HL-60 (cell line): Measurements from ENCODE around the gene TAF11L12.
"Not testable (repeated sequence)": the region's sequence is repeated elsewhere in the genome, so short reads cannot be mapped to it uniquely, and the experiment has no call there.

Experiments used
- DNase-seq, 2 experiments: peaks; one replicate each; pipeline ENCODE4 v3.0.0-alpha.2; 2010 to 2020; ENCODE audit warnings: low read depth in 1 of 2, low spot score in 1 of 2
- H3K27ac ChIP-seq: fragments of 250-450 bp; sonication (Bioruptor Pico); replicated peaks from 2 replicates; pipeline ENCODE4 v1.5.1; 2020; ENCODE audit warnings: mild to moderate bottlenecking, moderate library complexity
- H3K27me3 ChIP-seq: fragments of 250-450 bp; sonication (Bioruptor Pico); 2 replicates; pipeline ENCODE4 v1.5.1; 2021; ENCODE audit warnings: mild to moderate bottlenecking, moderate library complexity; ENCODE audit not compliant: insufficient read depth, poor library complexity, severe bottlenecking
- H3K4me3 ChIP-seq: replicated peaks from 2 replicates; pipeline ENCODE4 v1.5.1; 2011; ENCODE audit warnings: mild to moderate bottlenecking, control low read depth, low read length; ENCODE audit not compliant: insufficient read depth
- CTCF ChIP-seq: IDR thresholded peaks from one replicate; pipeline ENCODE4 v1.5.1; 2011; ENCODE audit warnings: low read length, control low read depth, inconsistent platforms; ENCODE audit not compliant: insufficient read depth
- GABPA ChIP-seq: IDR thresholded peaks from 2 replicates; pipeline ENCODE4 v1.6.1; 2012; ENCODE audit warnings: low read depth
- POLR2AphosphoS5 ChIP-seq: IDR thresholded peaks from 2 replicates; pipeline ENCODE4 v1.6.1; 2012; ENCODE audit warnings: low read depth
- REST ChIP-seq: IDR thresholded peaks from 2 replicates; pipeline ENCODE4 v1.6.1; 2012; ENCODE audit warnings: low read depth; ENCODE audit not compliant: insufficient replicate concordance
- SPI1 ChIP-seq: IDR thresholded peaks from 2 replicates; pipeline ENCODE4 v1.6.1; 2012; ENCODE audit warnings: low read depth, mild to moderate bottlenecking, borderline replicate concordance
- long read RNA-seq: library from polyadenylated mRNA; unstranded; transcript quantifications from one replicate; pipeline ENCODE4 v2.0.0, GENCODE V29; 2020

TAF11L12 gene
- long read RNA-seq = 0 reads

GRCh38 chr5:17610092-17610491, at the start of gene TAF11L12:
Gene TAF11L12 (plus strand): TSS chr5:17610392.
- DNase-seq, H3K4me3 ChIP-seq, H3K27me3 ChIP-seq, H3K27ac ChIP-seq: not testable (repeated sequence)

GRCh38 chr5:17585658-17586057, 24.5 kb upstream of the TAF11L12 start, which contains the start of gene TAF11L7:
Gene TAF11L7 (minus strand): TSS chr5:17585758.
- H3K27ac ChIP-seq, DNase-seq, H3K4me3 ChIP-seq, H3K27me3 ChIP-seq: not testable (repeated sequence)

- H3K27me3 ChIP-seq, DNase-seq, H3K27ac ChIP-seq, H3K4me3 ChIP-seq: not testable (repeated sequence)
These were observed 19.3 kb upstream of the TAF11L12 start, which contains the start of gene TAF11L8 for GRCh38 chr5:17590860-17591259. Gene TAF11L8 (minus strand): TSS chr5:17590960.

- H3K27me3 ChIP-seq, H3K4me3 ChIP-seq, DNase-seq, H3K27ac ChIP-seq: not testable (repeated sequence)
These were observed 15.9 kb upstream of the TAF11L12 start, which contains the start of gene TAF11L9 for GRCh38 chr5:17594255-17594654. Gene TAF11L9 (minus strand): TSS chr5:17594394.

- H3K4me3 ChIP-seq, H3K27ac ChIP-seq, DNase-seq, H3K27me3 ChIP-seq: not testable (repeated sequence)
These were observed 12.5 kb upstream of the TAF11L12 start, which contains the start of gene TAF11L10 for GRCh38 chr5:17597728-17598127. Gene TAF11L10 (minus strand): TSS chr5:17597828.

- H3K27ac ChIP-seq, H3K4me3 ChIP-seq, H3K27me3 ChIP-seq, DNase-seq: not testable (repeated sequence)
These were observed 6.3 kb upstream of the TAF11L12 start, which contains the start of gene TAF11L11 for GRCh38 chr5:17603880-17604279. Gene TAF11L11 (plus strand): TSS chr5:17604183.

GRCh38 chr5:17604951-17605350, 5.2 kb upstream of the TAF11L12 start:
- Histone ChIP-seq H3K27ac (no peak overlapping the region), H3K4me3 (no peak overlapping the region), H3K27me3 (no peaks in the 10 kb centered on the region)
- TF ChIP-seq SPI1 (no peak), REST (no peak), CTCF (no peak), GABPA (no peak), POLR2AphosphoS5 (no peak)
- no peak for DNase-seq

- H3K4me3 ChIP-seq, H3K27ac ChIP-seq, DNase-seq, H3K27me3 ChIP-seq: not testable (repeated sequence)
These were observed 2.7 kb upstream of the TAF11L12 start for GRCh38 chr5:17607461-17607860.
